Heart left ventricle (tissue), 16 donors: ENCODE results near the gene TMEM132D. TPM values are rescaled to one million over a fixed set of nuclear protein-coding genes. Genes with fewer than 3 reads are reported as not detected.

ENCODE experiments used
- ATAC-seq, 4 donors: fragments of 200-7000 bp; cut with Tn5 transposase; one replicate each; pipeline ENCODE4 v1.9.1; 2020 to 2022; ENCODE audit warnings: moderate library complexity in 4 of 4, mild to moderate bottlenecking in 3 of 4, moderate number of reproducible peaks in 1 of 4
- DNase-seq, 5 donors: peaks; one replicate each; pipeline ENCODE4 v3.0.0-alpha.2; 2020
- H3K27ac ChIP-seq, 12 donors: fragments of 200-600 bp; sonication (generic) in 4 of 12; one replicate each; pipeline versions ENCODE4 v1.5.0 to v1.8.0; 2016 to 2022; ENCODE audit warnings: mild to moderate bottlenecking in 2 of 12
- H3K27me3 ChIP-seq, 9 donors: fragments of 200-600 bp; sonication (generic) in 2 of 9; one replicate each; pipeline versions ENCODE4 v1.5.1 to v1.8.0; 2016 to 2022; ENCODE audit warnings: mild to moderate bottlenecking in 3 of 9
- H3K36me3 ChIP-seq, 9 donors: fragments of 200-600 bp; sonication (generic) in 2 of 9; one replicate each; pipeline versions ENCODE4 v1.5.0 to v1.8.0; 2018 to 2022; ENCODE audit warnings: mild to moderate bottlenecking in 2 of 9
- H3K4me1 ChIP-seq, 12 donors: fragments of 200-600 bp; sonication (generic) in 4 of 12; one replicate each; pipeline versions ENCODE4 v1.5.0 to v1.8.0; 2016 to 2022; ENCODE audit warnings: mild to moderate bottlenecking in 3 of 12
- H3K4me3 ChIP-seq, 12 donors: fragments of 200-600 bp; sonication (generic) in 4 of 12; one replicate each; pipeline versions ENCODE4 v1.5.0 to v1.8.0; 2017 to 2022; ENCODE audit warnings: mild to moderate bottlenecking in 9 of 12, moderate library complexity in 4 of 12
- H3K9me3 ChIP-seq, 12 donors: fragments of 200-600 bp; sonication (generic) in 4 of 12; one replicate each; pipeline versions ENCODE4 v1.5.0 to v1.8.0; 2016 to 2022; ENCODE audit warnings: mild to moderate bottlenecking in 1 of 12
- CTCF ChIP-seq, 12 donors: fragments of 200-600 bp; sonication (generic) in 4 of 12; IDR thresholded peaks; one replicate each; pipeline versions ENCODE4 v1.5.0 to v1.8.0; 2018 to 2022; ENCODE audit warnings: antibody characterized with exemption in 12 of 12, mild to moderate bottlenecking in 5 of 12
- POLR2A ChIP-seq, 2 donors: fragments of 450-650 bp; IDR thresholded peaks; one replicate each; pipeline ENCODE4 v1.6.1; 2017; ENCODE audit warnings: antibody characterized with exemption in 2 of 2, mild to moderate bottlenecking in 2 of 2, moderate library complexity in 2 of 2
- WGBS, 4 donors: extraction: QIAGEN DNeasy Blood & Tissue Kit in 2 of 4; methylation state at CpG; one replicate each; pipeline versions ENCODE4 v1.1.5 to v1.1.7; 2013 to 2018; 5-methylcytosine and 5-hydroxymethylcytosine counted together
- intact Hi-C, 10 donors: fragments of 100-400 bp; cut with DNase I; formaldehyde crosslinking; loops; one replicate each; pipeline versions ENCODE4 v1.11.1 to v1.14.2; 2022
- polyA plus RNA-seq, 2 donors: library from polyadenylated mRNA; stranded (reverse); fragments of 200-250 nt; gene quantifications; one replicate each; pipeline ENCODE4 v1.2.3, GENCODE V29; 2013
- total RNA-seq, 9 donors: library from RNA; depleted of rRNA in 2 of 9; stranded (reverse); fragments of >200 nt in 2 of 9; fragmentation: NEBNext Ultra II Directional in 3 of 9; extraction: Animal tissue kit (Norgen Biotek cat#: 25700) in 3 of 9; gene quantifications; one replicate each; pipeline versions ENCODE4 v1.1.0 to v1.2.4, GENCODE V29; 2016 to 2023
- donor health status: ischemic (EF 13 %, LVEDD 7.1; RV severe dilation, severe dysfunction).
- donor health status: healthy with polysubstance abuse.
- donor health status: DM: no; HTN: yes; CAD: no.
- donor health status: DM: no; HTN: no; CAD: no.
- donor health status: ischemic (EF 25% LVEDD 6.9; RV normal size, moderate dysfunction).
- donor health status: ischemic (EF 25% LVEDD 5.7; RV mildly dilated, moderate dysfunction).
- donor health status: healthy.
- donor health status: DM: yes; HTN: yes; CAD: no.
- donor health status: ischemic (EF 35%, LVEDD 5.7; RV mildly dilated, moderate dysfunction).
- donor health status: nonischemic (EF 11% LVEDD 7.7; RV severe dilation, severe dysfunction).
- donor health status: DM: yes; HTN: yes; CAD: no.
- donor health status: PGD.
- donor health status: ischemic (EF 29% LVEDD 5.4; RV normal size, mild dysfunction).
- donor health status: nonischemic (EF 23%, LVEDD 6.1; RV moderate dilation, normal function).

TMEM132D gene
- total and polyA plus RNA-seq, 11 donors = not detected

DNA sequence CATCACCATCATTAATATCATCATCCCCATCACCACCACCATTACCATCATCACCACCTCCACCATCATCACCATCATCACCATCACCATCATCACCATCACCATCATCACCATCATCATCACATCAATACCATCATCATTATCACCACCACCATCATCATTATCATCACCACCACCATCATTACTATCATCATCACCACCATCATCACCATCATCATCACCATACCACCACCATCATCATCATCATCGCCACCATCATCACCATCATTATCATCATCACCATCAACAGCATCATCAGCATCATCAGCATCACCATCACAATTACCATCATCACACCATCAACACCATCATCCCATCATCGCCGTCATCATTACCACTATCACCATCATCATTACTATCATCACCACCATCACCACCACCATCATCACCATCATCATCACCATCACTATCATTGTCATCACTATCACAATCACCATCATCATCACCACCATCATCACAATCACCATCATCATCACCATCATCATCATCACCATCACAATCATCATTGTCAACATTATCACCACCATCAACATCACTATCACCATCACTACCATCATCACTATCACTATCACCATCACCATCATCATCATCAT, 767.0 kb downstream of the TMEM132D start:
- DNase-seq = no peak
- intact Hi-C loops = no loop called here
- no peaks in the 10 kb centered on the region for H3K4me1 ChIP-seq
- H3K27ac ChIP-seq = no peak overlapping the region
- ATAC-seq = no peak
- H3K4me3 ChIP-seq = no peak overlapping the region
- TF ChIP-seq POLR2A (IDR thresholded peaks at IDR 0.05) = no peak
- no peak for TF ChIP-seq CTCF (IDR thresholded peaks at IDR 0.05)
- no peaks in the 10 kb centered on the region for H3K9me3 ChIP-seq
- no peaks in the 10 kb centered on the region for H3K36me3 ChIP-seq
- no peaks in the 10 kb centered on the region for H3K27me3 ChIP-seq
- WGBS, 4 donors = 87 to 94% (median 91%) methylated on average over 3 of the region's 3 CpGs

- Histone ChIP-seq H3K27me3 (peaks cover 0 to 4% (median 0%) of the 10 kb centered on the region in 9 donors), H3K9me3 (peaks cover 0 to 11% (median 0%) of the 10 kb centered on the region in 12 donors), H3K36me3 (no peaks in the 10 kb centered on the region), H3K4me3 (no peak overlapping the region), H3K4me1 (no peaks in the 10 kb centered on the region), H3K27ac (no peak overlapping the region)
- TF ChIP-seq CTCF (IDR thresholded peaks at IDR 0.05) (no peak), POLR2A (IDR thresholded peaks at IDR 0.05) (no peak)
- DNase-seq (no peak), ATAC-seq (no peak)
- intact Hi-C loops = no loop called here
- WGBS, 4 donors = 70 to 77% (median 73%) methylated on average over 12 of the region's 12 CpGs
Observed at GRCh38 chr12:129127771-129128170, 776.1 kb downstream of the TMEM132D start.

DNA sequence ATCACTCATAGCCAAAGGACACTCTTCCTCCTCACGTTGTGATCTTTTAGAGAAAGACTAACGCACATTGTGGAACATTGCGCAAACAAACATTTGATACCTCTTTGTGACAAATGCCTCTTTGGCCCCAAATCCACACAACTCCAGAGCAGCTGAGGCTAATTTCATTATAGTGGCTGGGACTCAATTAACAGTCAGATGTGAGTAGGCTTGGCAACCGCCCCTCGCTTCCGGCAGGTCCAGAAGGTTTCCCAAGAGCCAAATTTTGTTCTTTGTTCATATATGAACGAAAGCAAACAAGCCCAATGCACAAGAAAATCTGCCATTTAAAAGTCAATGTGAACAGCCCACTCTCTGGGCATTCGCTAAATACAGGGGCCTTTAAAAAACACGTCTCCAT, 776.6 kb downstream of the TMEM132D start:
- Histone ChIP-seq H3K27ac (no peak overlapping the region), H3K36me3 (no peaks in the 10 kb centered on the region), H3K4me3 (no peak overlapping the region), H3K9me3 (peaks cover 0 to 11% (median 0%) of the 10 kb centered on the region in 12 donors), H3K4me1 (no peaks in the 10 kb centered on the region), H3K27me3 (peaks cover 0 to 4% (median 0%) of the 10 kb centered on the region in 9 donors)
- TF ChIP-seq POLR2A (IDR thresholded peaks at IDR 0.05) = no peak
- no peak for TF ChIP-seq CTCF (IDR thresholded peaks at IDR 0.05)
- intact Hi-C loops = no loop called here
- DNase-seq (no peak), ATAC-seq (no peak)
- WGBS, 4 donors = 74 to 78% (median 76%) methylated on average over 9 of the region's 9 CpGs

DNA sequence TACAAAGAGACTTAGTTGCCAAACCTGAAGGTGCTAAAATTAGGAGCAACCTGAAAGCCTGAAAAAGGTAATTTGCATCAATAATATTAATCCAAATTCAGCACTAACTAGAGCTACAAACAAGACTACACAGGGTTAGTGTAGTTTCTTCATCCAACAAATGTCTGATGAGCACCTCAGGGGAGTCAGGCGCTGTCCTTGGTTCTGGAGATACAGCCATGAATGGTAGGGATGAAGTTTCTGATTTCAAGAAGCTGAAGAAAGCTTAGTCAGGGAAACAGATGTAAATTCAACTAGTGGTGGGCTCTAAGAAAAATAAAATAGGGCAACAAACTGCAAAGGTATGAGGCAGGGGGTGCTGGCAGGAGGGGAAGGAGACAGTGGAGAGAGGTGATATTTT, 784.3 kb downstream of the TMEM132D start:
- Histone ChIP-seq H3K27me3 (peaks cover 0 to 4% (median 0%) of the 10 kb centered on the region in 9 donors), H3K27ac (no peak overlapping the region), H3K4me1 (no peaks in the 10 kb centered on the region), H3K4me3 (no peak overlapping the region), H3K9me3 (no peaks in the 10 kb centered on the region), H3K36me3 (no peaks in the 10 kb centered on the region)
- WGBS, 4 donors = 67 to 77% (median 68%) methylated on average over 1 of the region's 1 CpG
- TF ChIP-seq CTCF (IDR thresholded peaks at IDR 0.05) = no peak
- no peak for TF ChIP-seq POLR2A (IDR thresholded peaks at IDR 0.05)
- ATAC-seq = no peak
- DNase-seq = no peak
- intact Hi-C loops = no loop called here
